Spleen (tissue), 7 donors: ENCODE results near the gene F8A3.
"Not testable (repeated sequence)": the region's sequence is repeated elsewhere in the genome, so short reads cannot be mapped to it uniquely, and the experiment has no call there.

ENCODE experiments used
- CTCF ChIP-seq, 11 experiments: fragments of 200-600 bp in 7 of 11; fragments of 450-650 bp in 4 of 11; sonication (generic) in 4 of 11; IDR thresholded peaks in 8 of 11; conservative IDR thresholded peaks in 3 of 11; 1 replicate in 7 of 11; 2 replicates in 4 of 11; pipeline versions ENCODE4 v1.4.0 to v1.8.0; 2016 to 2021; ENCODE audit warnings: antibody characterized with exemption in 11 of 11, inconsistent platforms in 4 of 11, mild to moderate bottlenecking in 1 of 11
- POLR2A ChIP-seq, 3 donors: fragments of 450-650 bp; IDR thresholded peaks; one replicate each; pipeline ENCODE4 v1.5.1; 2017; ENCODE audit warnings: antibody characterized with exemption in 3 of 3, mild to moderate bottlenecking in 1 of 3
- donor health status: DM: no; HTN: no; CAD: no; lungs with moderate emphysema.
- donor health status: DM: no; HTN: no; CAD: no.
- donor health status: DM: no; HTN: no; CAD: no.

- not testable (repeated sequence) for TF ChIP-seq POLR2A (IDR thresholded peaks at IDR 0.05); CTCF (IDR thresholded peaks at IDR 0.05 in 8 of 11, conservative IDR thresholded peaks at IDR 0.05 in 3 of 11)
Observed at GRCh38 chrX:155477136-155477535, 18.7 kb upstream of the F8A3 start.
